Measurements from ENCODE around the gene ASIC4. TPM values are rescaled to one million over a fixed set of nuclear protein-coding genes. Genes with fewer than 3 reads are reported as not detected.
A peak's percentile ranks its signal among the peaks of the same experiment; 100 is the strongest.

The ASIC4 gene
- polyA plus RNA-seq, 4 donors = 0.04 to 0.10 TPM; not detected in 2

- no peak overlapping the region for H3K4me3 ChIP-seq (ENCODE audit: low read depth in 1 of 3, low read length in 3 of 3)
- WGBS, 3 donors = 79 to 85% (median 83%) methylated on average over 21 to 22 of the region's 22 CpGs
- H3K9me3 ChIP-seq (ENCODE audit: control insufficient read depth in 2 of 2, insufficient read depth in 1 of 2, low read depth in 1 of 2, low read length in 1 of 2) = no peaks in the 10 kb centered on the region
- no peak overlapping the region for H3K27ac ChIP-seq (ENCODE audit: low read depth in 1 of 3, low read length in 2 of 3)
- peaks cover 0 to 10% (median 0%) of the 10 kb centered on the region in 3 donors for H3K36me3 ChIP-seq (ENCODE audit: control insufficient read depth in 3 of 3, insufficient read depth in 2 of 3, low read depth in 1 of 3, low read length in 3 of 3)
- no peaks in the 10 kb centered on the region for H3K4me1 ChIP-seq (ENCODE audit: control insufficient read depth in 3 of 3, insufficient read depth in 2 of 3, low read depth in 1 of 3, low read length in 2 of 3)
- no peak for FAIRE-seq
- DNase-seq = no peak
- H3K27me3 ChIP-seq (ENCODE audit: control insufficient read depth in 3 of 3, insufficient read depth in 3 of 3, low read length in 3 of 3) = peaks cover 0 to 5% (median 0%) of the 10 kb centered on the region in 3 donors
Observed at GRCh38 chr2:219471476-219472371, 42.6 kb upstream of the ASIC4 start.

- DNase-seq = no peak
- Histone ChIP-seq H3K36me3 (ENCODE audit: control insufficient read depth in 3 of 3, insufficient read depth in 2 of 3, low read depth in 1 of 3, low read length in 3 of 3) (peaks cover 0 to 10% (median 0%) of the 10 kb centered on the region in 3 donors), H3K9me3 (ENCODE audit: control insufficient read depth in 2 of 2, insufficient read depth in 1 of 2, low read depth in 1 of 2, low read length in 1 of 2) (no peaks in the 10 kb centered on the region), H3K4me3 (ENCODE audit: low read depth in 1 of 3, low read length in 3 of 3) (no peak overlapping the region), H3K27ac (ENCODE audit: low read depth in 1 of 3, low read length in 2 of 3) (no peak overlapping the region), H3K4me1 (ENCODE audit: control insufficient read depth in 3 of 3, insufficient read depth in 2 of 3, low read depth in 1 of 3, low read length in 2 of 3) (no peaks in the 10 kb centered on the region), H3K27me3 (ENCODE audit: control insufficient read depth in 3 of 3, insufficient read depth in 3 of 3, low read length in 3 of 3) (peaks cover 0 to 8% (median 0%) of the 10 kb centered on the region in 3 donors)
- 81 to 92% (median 84%) methylated on average over 12 of the region's 12 CpGs for WGBS, 3 donors
- no peak for FAIRE-seq
Observed at GRCh38 chr2:219472629-219473187, 41.6 kb upstream of the ASIC4 start.

- WGBS, 3 donors = 86 to 91% (median 88%) methylated on average over 18 of the region's 18 CpGs
- H3K4me3 ChIP-seq (ENCODE audit: low read depth in 1 of 3, low read length in 3 of 3) = no peak overlapping the region
- H3K9me3 ChIP-seq (ENCODE audit: control insufficient read depth in 2 of 2, insufficient read depth in 1 of 2, low read depth in 1 of 2, low read length in 1 of 2) = no peaks in the 10 kb centered on the region
- H3K27me3 ChIP-seq (ENCODE audit: control insufficient read depth in 3 of 3, insufficient read depth in 3 of 3, low read length in 3 of 3) = peaks cover 0 to 8% (median 0%) of the 10 kb centered on the region in 3 donors
- no peak for FAIRE-seq
- peaks cover 0 to 8% (median 0%) of the 10 kb centered on the region in 3 donors for H3K36me3 ChIP-seq (ENCODE audit: control insufficient read depth in 3 of 3, insufficient read depth in 2 of 3, low read depth in 1 of 3, low read length in 3 of 3)
- H3K4me1 ChIP-seq (ENCODE audit: control insufficient read depth in 3 of 3, insufficient read depth in 2 of 3, low read depth in 1 of 3, low read length in 2 of 3) = no peaks in the 10 kb centered on the region
- no peak for DNase-seq
- H3K27ac ChIP-seq (ENCODE audit: low read depth in 1 of 3, low read length in 2 of 3) = no peak overlapping the region
Observed at GRCh38 chr2:219473511-219473910, 40.8 kb upstream of the ASIC4 start.

- no peak for FAIRE-seq
Observed at GRCh38 chr2:219474285-219475060, 39.8 kb upstream of the ASIC4 start.

GRCh38 chr2:219475278-219475677 lies 39.0 kb upstream of the ASIC4 start:
- H3K27me3 ChIP-seq (ENCODE audit: control insufficient read depth in 3 of 3, insufficient read depth in 3 of 3, low read length in 3 of 3) = peaks cover 0 to 8% (median 0%) of the 10 kb centered on the region in 3 donors
- no peaks in the 10 kb centered on the region for H3K4me1 ChIP-seq (ENCODE audit: control insufficient read depth in 3 of 3, insufficient read depth in 2 of 3, low read depth in 1 of 3, low read length in 2 of 3)
- no peak overlapping the region for H3K27ac ChIP-seq (ENCODE audit: low read depth in 1 of 3, low read length in 2 of 3)
- 34 to 59% (median 45%) methylated on average over 6 of the region's 6 CpGs for WGBS, 3 donors
- no peaks in the 10 kb centered on the region for H3K9me3 ChIP-seq (ENCODE audit: control insufficient read depth in 2 of 2, insufficient read depth in 1 of 2, low read depth in 1 of 2, low read length in 1 of 2)
- no peak overlapping the region for H3K4me3 ChIP-seq (ENCODE audit: low read depth in 1 of 3, low read length in 3 of 3)
- FAIRE-seq (no peak), DNase-seq (no peak)
- peaks cover 0 to 9% (median 0%) of the 10 kb centered on the region in 3 donors for H3K36me3 ChIP-seq (ENCODE audit: control insufficient read depth in 3 of 3, insufficient read depth in 2 of 3, low read depth in 1 of 3, low read length in 3 of 3)

More at GRCh38 chr2:219474285-219475060, 39.8 kb upstream of the ASIC4 start:
- no peak for DNase-seq
- peaks cover 0 to 4% (median 0%) of the 10 kb centered on the region in 3 donors for H3K36me3 ChIP-seq (ENCODE audit: control insufficient read depth in 3 of 3, insufficient read depth in 2 of 3, low read depth in 1 of 3, low read length in 3 of 3)
- no peaks in the 10 kb centered on the region for H3K9me3 ChIP-seq (ENCODE audit: control insufficient read depth in 2 of 2, insufficient read depth in 1 of 2, low read depth in 1 of 2, low read length in 1 of 2)
- no peaks in the 10 kb centered on the region for H3K4me1 ChIP-seq (ENCODE audit: control insufficient read depth in 3 of 3, insufficient read depth in 2 of 3, low read depth in 1 of 3, low read length in 2 of 3)
- 64 to 87% (median 74%) methylated on average over 11 of the region's 11 CpGs for WGBS, 3 donors
- peaks cover 0 to 8% (median 0%) of the 10 kb centered on the region in 3 donors for H3K27me3 ChIP-seq (ENCODE audit: control insufficient read depth in 3 of 3, insufficient read depth in 3 of 3, low read length in 3 of 3)
- no peak overlapping the region for H3K4me3 ChIP-seq (ENCODE audit: low read depth in 1 of 3, low read length in 3 of 3)
- H3K27ac ChIP-seq (ENCODE audit: low read depth in 1 of 3, low read length in 2 of 3) = no peak overlapping the region

GRCh38 chr2:219475697-219476651 lies 38.3 kb upstream of the ASIC4 start:
- peaks cover 0 to 9% (median 0%) of the 10 kb centered on the region in 3 donors for H3K36me3 ChIP-seq (ENCODE audit: control insufficient read depth in 3 of 3, insufficient read depth in 2 of 3, low read depth in 1 of 3, low read length in 3 of 3)
- FAIRE-seq = no peak
- H3K4me1 ChIP-seq (ENCODE audit: control insufficient read depth in 3 of 3, insufficient read depth in 2 of 3, low read depth in 1 of 3, low read length in 2 of 3) = no peaks in the 10 kb centered on the region
- H3K9me3 ChIP-seq (ENCODE audit: control insufficient read depth in 2 of 2, insufficient read depth in 1 of 2, low read depth in 1 of 2, low read length in 1 of 2) = no peaks in the 10 kb centered on the region
- 33 to 38% (median 35%) methylated on average over 14 of the region's 14 CpGs for WGBS, 3 donors
- H3K4me3 ChIP-seq (ENCODE audit: low read depth in 1 of 3, low read length in 3 of 3) = no peak overlapping the region
- peaks cover 0 to 8% (median 0%) of the 10 kb centered on the region in 3 donors for H3K27me3 ChIP-seq (ENCODE audit: control insufficient read depth in 3 of 3, insufficient read depth in 3 of 3, low read length in 3 of 3)
- peak; percentile 69 to 82 for DNase-seq
- H3K27ac ChIP-seq (ENCODE audit: low read depth in 1 of 3, low read length in 2 of 3) = no peak overlapping the region

GRCh38 chr2:219476652-219477151 lies 37.6 kb upstream of the ASIC4 start:
- FAIRE-seq = no peak
- no peak overlapping the region for H3K4me3 ChIP-seq (ENCODE audit: low read depth in 1 of 3, low read length in 3 of 3)
- DNase-seq = no peak
- no peak overlapping the region for H3K27ac ChIP-seq (ENCODE audit: low read depth in 1 of 3, low read length in 2 of 3)
- no peaks in the 10 kb centered on the region for H3K9me3 ChIP-seq (ENCODE audit: control insufficient read depth in 2 of 2, insufficient read depth in 1 of 2, low read depth in 1 of 2, low read length in 1 of 2)
- H3K27me3 ChIP-seq (ENCODE audit: control insufficient read depth in 3 of 3, insufficient read depth in 3 of 3, low read length in 3 of 3) = peaks cover 0 to 8% (median 0%) of the 10 kb centered on the region in 3 donors
- H3K4me1 ChIP-seq (ENCODE audit: control insufficient read depth in 3 of 3, insufficient read depth in 2 of 3, low read depth in 1 of 3, low read length in 2 of 3) = no peaks in the 10 kb centered on the region
- 9 to 14% (median 14%) methylated on average over 15 to 16 of the region's 16 CpGs for WGBS, 3 donors
- peaks cover 0 to 9% (median 0%) of the 10 kb centered on the region in 3 donors for H3K36me3 ChIP-seq (ENCODE audit: control insufficient read depth in 3 of 3, insufficient read depth in 2 of 3, low read depth in 1 of 3, low read length in 3 of 3)
